ENCODE results near the gene TERT. TPM values are rescaled to one million over a fixed set of nuclear protein-coding genes. Genes with fewer than 3 reads are reported as not detected.

The TERT gene
- total and polyA plus RNA-seq, 8 donors: 0.19 to 4.0 (median 0.38) TPM; not detected in 4

GRCh38 chr5:1223278-1223670 lies 71.6 kb downstream of the TERT start:
- no peak for TF ChIP-seq CTCF (IDR thresholded peaks at IDR 0.05)
- TF ChIP-seq POLR2AphosphoS5 (IDR thresholded peaks at IDR 0.05): no peak
- no peak for TF ChIP-seq EP300 (IDR thresholded peaks at IDR 0.05)
- no peak for TF ChIP-seq POLR2A (IDR thresholded peaks at IDR 0.05)
- no peak for DNase-seq

GRCh38 chr5:1222621-1223277 lies 72.1 kb downstream of the TERT start:
- DNase-seq: no peak
- TF ChIP-seq POLR2A (IDR thresholded peaks at IDR 0.05) (no peak), CTCF (IDR thresholded peaks at IDR 0.05) (no peak), POLR2AphosphoS5 (IDR thresholded peaks at IDR 0.05) (no peak), EP300 (IDR thresholded peaks at IDR 0.05) (no peak)
- Histone ChIP-seq H3K36me3 (no peaks in the 10 kb centered on the region), H3K27ac (no peak overlapping the region), H3K4me3 (no peak overlapping the region), H3K4me1 (no peaks in the 10 kb centered on the region), H3K9me3 (no peaks in the 10 kb centered on the region), H3K27me3 (peaks cover 0 to 45% (median 0%) of the 10 kb centered on the region in 3 donors)
- WGBS, 5 donors: 83 to 90% (median 89%) methylated on average over 20 to 27 of the region's 27 CpGs
- intact Hi-C loops (cut with DNase I; ENCODE audit: low total_unique reads): no loop called here

More at GRCh38 chr5:1223278-1223670, 71.6 kb downstream of the TERT start:
- Histone ChIP-seq H3K4me3 (no peak overlapping the region), H3K27me3 (peaks cover 0 to 45% (median 0%) of the 10 kb centered on the region in 3 donors), H3K27ac (no peak overlapping the region), H3K9me3 (no peaks in the 10 kb centered on the region), H3K4me1 (no peaks in the 10 kb centered on the region), H3K36me3 (no peaks in the 10 kb centered on the region)
- WGBS, 5 donors: 80 to 93% (median 90%) methylated on average over 12 of the region's 12 CpGs
- intact Hi-C loops (cut with DNase I; ENCODE audit: low total_unique reads): no loop called here

- no peaks in the 10 kb centered on the region for H3K36me3 ChIP-seq
- H3K9me3 ChIP-seq: no peaks in the 10 kb centered on the region
- intact Hi-C loops (cut with DNase I; ENCODE audit: low total_unique reads): no loop called here
- no peak overlapping the region for H3K4me3 ChIP-seq
- TF ChIP-seq EP300 (IDR thresholded peaks at IDR 0.05) (no peak), CTCF (IDR thresholded peaks at IDR 0.05) (no peak), POLR2AphosphoS5 (IDR thresholded peaks at IDR 0.05) (no peak), POLR2A (IDR thresholded peaks at IDR 0.05) (no peak)
- H3K27ac ChIP-seq: no peak overlapping the region
- no peaks in the 10 kb centered on the region for H3K4me1 ChIP-seq
- H3K27me3 ChIP-seq: peaks cover 0 to 49% (median 0%) of the 10 kb centered on the region in 3 donors
- no peak for DNase-seq
- WGBS, 5 donors: 93 to 96% (median 94%) methylated on average over 9 of the region's 9 CpGs
These were observed 72.7 kb downstream of the TERT start for GRCh38 chr5:1222147-1222546.

- Histone ChIP-seq H3K4me3 (no peak overlapping the region), H3K27ac (no peak overlapping the region), H3K9me3 (no peaks in the 10 kb centered on the region), H3K27me3 (peaks cover 0 to 49% (median 0%) of the 10 kb centered on the region in 3 donors), H3K36me3 (no peaks in the 10 kb centered on the region), H3K4me1 (no peaks in the 10 kb centered on the region)
- WGBS, 5 donors: 93 to 97% (median 95%) methylated on average over 10 of the region's 10 CpGs
- DNase-seq: no peak
- TF ChIP-seq POLR2AphosphoS5 (IDR thresholded peaks at IDR 0.05) (no peak), EP300 (IDR thresholded peaks at IDR 0.05) (no peak), CTCF (IDR thresholded peaks at IDR 0.05) (no peak), POLR2A (IDR thresholded peaks at IDR 0.05) (no peak)
- intact Hi-C loops (cut with DNase I; ENCODE audit: low total_unique reads): no loop called here
These were observed 73.1 kb downstream of the TERT start for GRCh38 chr5:1221721-1222120.

Data from stomach (tissue), 9 donors.